C4-2B (cell line): ENCODE data around the gene MDC1.

ENCODE experiments used
- ZFX ChIP-seq: fragments of 450-650 bp; IDR thresholded peaks from 2 replicates; pipeline ENCODE4 v1.6.1; 2017
- TF ChIP-seq, protein P1 (sequence below): fragments of 450-650 bp; conservative IDR thresholded peaks from 2 replicates; pipeline ENCODE4 v1.5.1; 2017; ENCODE audit warnings: mild to moderate bottlenecking

- TF ChIP-seq, protein P1, sequence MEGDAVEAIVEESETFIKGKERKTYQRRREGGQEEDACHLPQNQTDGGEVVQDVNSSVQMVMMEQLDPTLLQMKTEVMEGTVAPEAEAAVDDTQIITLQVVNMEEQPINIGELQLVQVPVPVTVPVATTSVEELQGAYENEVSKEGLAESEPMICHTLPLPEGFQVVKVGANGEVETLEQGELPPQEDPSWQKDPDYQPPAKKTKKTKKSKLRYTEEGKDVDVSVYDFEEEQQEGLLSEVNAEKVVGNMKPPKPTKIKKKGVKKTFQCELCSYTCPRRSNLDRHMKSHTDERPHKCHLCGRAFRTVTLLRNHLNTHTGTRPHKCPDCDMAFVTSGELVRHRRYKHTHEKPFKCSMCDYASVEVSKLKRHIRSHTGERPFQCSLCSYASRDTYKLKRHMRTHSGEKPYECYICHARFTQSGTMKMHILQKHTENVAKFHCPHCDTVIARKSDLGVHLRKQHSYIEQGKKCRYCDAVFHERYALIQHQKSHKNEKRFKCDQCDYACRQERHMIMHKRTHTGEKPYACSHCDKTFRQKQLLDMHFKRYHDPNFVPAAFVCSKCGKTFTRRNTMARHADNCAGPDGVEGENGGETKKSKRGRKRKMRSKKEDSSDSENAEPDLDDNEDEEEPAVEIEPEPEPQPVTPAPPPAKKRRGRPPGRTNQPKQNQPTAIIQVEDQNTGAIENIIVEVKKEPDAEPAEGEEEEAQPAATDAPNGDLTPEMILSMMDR = no peak
- TF ChIP-seq ZFX = no peak
These were observed 21.5 kb upstream of the MDC1 start for GRCh38 chr6:30738532-30738931.
